AG08396 (cell line): Measurements from ENCODE around the gene CPA4.
"Not testable (repeated sequence)": the region's sequence is repeated elsewhere in the genome, so short reads cannot be mapped to it uniquely, and the experiment has no call there.

Source experiments
- DNase-seq: peaks from one replicate; pipeline ENCODE4 v3.0.0; 2012; ENCODE audit warnings: low spot score, mixed read lengths

Gene CPA4

GRCh38 chr7:130292682-130293257, at the start of gene CPA4:
TSS of gene CPA4 (plus strand) at chr7:130293161. CDS start at chr7:130293181, 20 bp downstream.
- DNase-seq, result peak; percentile 87

- not testable (repeated sequence) for DNase-seq
These were observed 49.5 kb upstream of the CPA4 start for GRCh38 chr7:130243486-130243885.

GRCh38 chr7:130246491-130246890, 46.5 kb upstream of the CPA4 start:
- not testable (repeated sequence) for DNase-seq

GRCh38 chr7:130248842-130249241, 44.1 kb upstream of the CPA4 start:
- not testable (repeated sequence) for DNase-seq

- DNase-seq, result not testable (repeated sequence)
These were observed 43.3 kb upstream of the CPA4 start for GRCh38 chr7:130249626-130250025.

GRCh38 chr7:130254555-130254954, 38.4 kb upstream of the CPA4 start:
- DNase-seq, result no peak

GRCh38 chr7:130256704-130257103, 36.3 kb upstream of the CPA4 start:
- no peak for DNase-seq

- DNase-seq, result no peak
These were observed 34.4 kb upstream of the CPA4 start for GRCh38 chr7:130258494-130259078.

- no peak for DNase-seq
These were observed 30.5 kb upstream of the CPA4 start for GRCh38 chr7:130262448-130262847.

- DNase-seq, result no peak
These were observed 29.8 kb upstream of the CPA4 start for GRCh38 chr7:130263130-130263529.

- no peak for DNase-seq
These were observed 26.6 kb upstream of the CPA4 start, which contains the start of gene CPA2 for GRCh38 chr7:130266258-130266960. TSS of gene CPA2 (plus strand) at chr7:130266863. CDS start at chr7:130266882, 19 bp downstream.

- no peak for DNase-seq
These were observed 26.0 kb upstream of the CPA4 start for GRCh38 chr7:130266961-130267321.

- DNase-seq, result no peak
These were observed 24.3 kb upstream of the CPA4 start for GRCh38 chr7:130268463-130269317.

GRCh38 chr7:130269318-130269694, 23.7 kb upstream of the CPA4 start:
- DNase-seq, result no peak

GRCh38 chr7:130270947-130271800, 21.8 kb upstream of the CPA4 start:
- no peak for DNase-seq

GRCh38 chr7:130272381-130273080, 20.4 kb upstream of the CPA4 start:
- peak; percentile 13 for DNase-seq

- no peak for DNase-seq
These were observed 19.7 kb upstream of the CPA4 start for GRCh38 chr7:130273081-130273932.

GRCh38 chr7:130273933-130274255, 19.1 kb upstream of the CPA4 start:
- peak; percentile 37 for DNase-seq

- DNase-seq, result no peak
These were observed 18.7 kb upstream of the CPA4 start for GRCh38 chr7:130274296-130274695.

GRCh38 chr7:130274983-130275591, 17.9 kb upstream of the CPA4 start:
- no peak for DNase-seq
